GM19240 (cell line): Measurements from ENCODE around the gene C5orf63.
A peak's percentile ranks its signal among the peaks of the same experiment; 100 is the strongest.
"Not testable (repeated sequence)": the region's sequence is repeated elsewhere in the genome, so short reads cannot be mapped to it uniquely, and the experiment has no call there.

Experiments used
- DNase-seq: peaks from one replicate; pipeline ENCODE4 v3.0.0; 2011; ENCODE audit warnings: low spot score; ENCODE audit not compliant: insufficient read length

C5orf63 gene

GRCh38 chr5:127031863-127032232 lies 41.5 kb downstream of the C5orf63 start:
- DNase-seq = no peak

GRCh38 chr5:127031147-127031862 lies 42.0 kb downstream of the C5orf63 start:
- no peak for DNase-seq

- peak; percentile 80 for DNase-seq
Measured at GRCh38 chr5:127030259-127031146, 42.8 kb downstream of the C5orf63 start, which contains the start of gene MARCHF3. MARCHF3 (minus strand) TSS chr5:127030558; CDS start chr5:126918171, 112,387 bp downstream.

- no peak for DNase-seq
Measured at GRCh38 chr5:127029581-127030258, 43.6 kb downstream of the C5orf63 start.

GRCh38 chr5:127028822-127029457 lies 44.4 kb downstream of the C5orf63 start:
- DNase-seq = no peak

GRCh38 chr5:127027539-127027938 lies 45.8 kb downstream of the C5orf63 start:
- DNase-seq = no peak

GRCh38 chr5:127026166-127026565 lies 47.1 kb downstream of the C5orf63 start:
- no peak for DNase-seq

GRCh38 chr5:127025467-127025866 lies 47.8 kb downstream of the C5orf63 start:
- no peak for DNase-seq

GRCh38 chr5:127024821-127025220 lies 48.5 kb downstream of the C5orf63 start:
- DNase-seq = no peak

- not testable (repeated sequence) for DNase-seq
Measured at GRCh38 chr5:127023552-127024191, 49.6 kb downstream of the C5orf63 start.

- no peak for DNase-seq
Measured at GRCh38 chr5:127022846-127023245, 50.5 kb downstream of the C5orf63 start.

- no peak for DNase-seq
Measured at GRCh38 chr5:127019928-127020327, 53.4 kb downstream of the C5orf63 start.

GRCh38 chr5:127016722-127017121 lies 56.6 kb downstream of the C5orf63 start:
- DNase-seq = not testable (repeated sequence)

- no peak for DNase-seq
Measured at GRCh38 chr5:127015716-127016115, 57.6 kb downstream of the C5orf63 start.

- no peak for DNase-seq
Measured at GRCh38 chr5:127014573-127014972, 58.7 kb downstream of the C5orf63 start.

GRCh38 chr5:127013407-127013806 lies 59.9 kb downstream of the C5orf63 start:
- no peak for DNase-seq

- no peak for DNase-seq
Measured at GRCh38 chr5:127012916-127013315, 60.4 kb downstream of the C5orf63 start.

GRCh38 chr5:127011961-127012644 lies 61.2 kb downstream of the C5orf63 start:
- no peak for DNase-seq

- no peak for DNase-seq
Measured at GRCh38 chr5:127011153-127011552, 62.1 kb downstream of the C5orf63 start.

- DNase-seq = no peak
Measured at GRCh38 chr5:127010362-127010761, 62.9 kb downstream of the C5orf63 start.
